OCI-LY3 (cell line): ENCODE measurements around the gene FYN.

Source experiments
- CTCF ChIP-seq: fragments of 200-600, 300-600 bp; sonication (generic); IDR thresholded peaks from 2 replicates; pipeline ENCODE4 v1.5.1; 2014; ENCODE audit warnings: antibody characterized with exemption, low read length, low read depth
- EZH2phosphoT487 ChIP-seq: fragments of 200-600 bp; shearing (Covaris generic); IDR thresholded peaks from 2 replicates; pipeline ENCODE4 v1.6.1; 2018; ENCODE audit warnings: antibody characterized with exemption, mixed run types, low read depth

GRCh38 chr6:111660531-111660930 is 212.7 kb downstream of the FYN start:
- no peak for TF ChIP-seq CTCF
- TF ChIP-seq EZH2phosphoT487, result no peak
